Measurements from ENCODE around the gene MAPKAP1. TPM values are rescaled to one million over a fixed set of nuclear protein-coding genes. Genes with fewer than 3 reads are reported as not detected.

The MAPKAP1 gene
- total and polyA plus RNA-seq, 2 of the 13 experiments (the other 11 are each of a cell fraction or from before 2014, with no cell fraction given): 45.0 to 64.3 TPM

DNA sequence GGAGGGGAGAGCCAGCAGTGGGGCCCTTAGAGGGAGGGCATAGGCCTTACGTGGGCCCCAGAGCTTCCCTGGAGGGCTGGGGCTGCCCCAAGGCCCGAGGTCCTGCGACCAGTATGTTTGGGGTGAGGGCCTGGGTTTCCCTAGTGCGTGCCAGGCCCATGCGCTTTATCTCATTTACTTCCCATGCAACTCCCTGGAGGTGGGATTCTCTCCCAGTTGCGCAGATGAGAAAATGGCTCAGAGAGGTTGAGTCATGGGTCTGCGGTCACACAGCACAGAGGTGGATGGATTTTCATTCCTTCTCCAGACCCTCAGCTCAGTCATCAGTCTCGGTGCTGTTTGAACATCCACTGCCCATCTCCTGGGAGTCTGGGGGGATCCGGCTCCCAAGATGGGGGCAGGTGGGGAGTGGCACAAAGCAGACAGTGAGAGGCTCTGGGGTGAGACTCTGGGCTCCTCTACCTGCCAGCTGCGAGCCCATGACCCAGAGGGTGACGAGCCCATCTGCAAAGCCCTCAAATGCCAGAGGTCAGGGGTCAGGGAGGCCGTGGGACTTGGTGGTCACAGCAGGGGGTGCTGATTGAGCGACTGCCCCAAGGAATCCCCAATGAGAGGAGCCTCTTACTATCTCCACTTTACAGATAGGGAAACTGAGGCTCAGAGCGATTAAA lies 274.2 kb downstream of the MAPKAP1 start:
- Histone ChIP-seq H3K9me3 (ENCODE audit: low read length) (no peaks in the 10 kb centered on the region), H3K9ac (ENCODE audit: insufficient read depth, low read depth, low read length) (no peak overlapping the region), H3K4me1 (ENCODE audit: insufficient read depth, low read length) (peaks cover 24% of the 10 kb centered on the region), H3K27me3 (ENCODE audit: control insufficient read depth in 1 of 2, insufficient read depth in 2 of 2, low read length in 2 of 2) (peaks cover 0 to 8% of the 10 kb centered on the region in 2 experiments; a peak in 1 of 5 replicates), H3K27ac (ENCODE audit: extremely low read length, insufficient read depth, low read length) (no peak overlapping the region), H3K79me2 (ENCODE audit: insufficient read depth, low read length) (no peaks in the 10 kb centered on the region), H3K4me2 (ENCODE audit: low read depth, low read length) (no peak overlapping the region), H2AFZ (ENCODE audit: low read length) (no peak overlapping the region), H4K20me1 (ENCODE audit: insufficient read depth, low read length) (no peaks in the 10 kb centered on the region), H3K4me3 (replicated peaks in 1 of 3; ENCODE audit: insufficient read depth in 1 of 3, low read depth in 2 of 3, low read length in 3 of 3) (no peak overlapping the region), H3K36me3 (replicated peaks in 1 of 2; ENCODE audit: control insufficient read depth in 1 of 2, insufficient read depth in 2 of 2, low read length in 2 of 2) (no peaks in the 10 kb centered on the region)
- FAIRE-seq (no peak), DNase-seq (ENCODE audit: low spot score) (no peak), ATAC-seq (no peak)
- intact Hi-C loops (cut with micrococcal nuclease; ENCODE audit: unreplicated experiment) (loop anchor here (5.0 kb wide), 1 partner anchor 124 kb away; no protein-coding TSS in a partner anchor), in situ Hi-C loops (cut with HindIII; ENCODE audit: extremely low pct_ligation_motif_present, low pct_unique_long_range_greater_than_20kb) (no loop called here)
- CTCF ChIA-PET (ENCODE audit: low intra/inter-chr PET ratio, low total read pairs): no interaction called here
- BruUV-seq (replicated peaks): no TSS peak
- POLR2A ChIA-PET: no interaction called here
- TF ChIP-seq ARNTL (CRISPR knock-in tag; IDR thresholded peaks at IDR 0.05) (no peak), ZNF30 (CRISPR knock-in tag; IDR thresholded peaks at IDR 0.05) (no peak), HOXA7 (CRISPR knock-in tag; IDR thresholded peaks at IDR 0.05) (no peak), AHR (CRISPR knock-in tag; IDR thresholded peaks at IDR 0.05) (no peak), NCOA2 (CRISPR knock-in tag; IDR thresholded peaks at IDR 0.05) (no peak), ZMYM3 (CRISPR knock-in tag; IDR thresholded peaks at IDR 0.05) (peak; percentile 52; the same call in 1 of the 2 replicates), CBX5 (CRISPR knock-in tag; IDR thresholded peaks at IDR 0.05; ENCODE audit: borderline replicate concordance) (no peak), DNMT1 (CRISPR knock-in tag; IDR thresholded peaks at IDR 0.05) (no peak), ZNF768 (CRISPR knock-in tag; IDR thresholded peaks at IDR 0.05) (peak; percentile 97), NFRKB (IDR thresholded peaks at IDR 0.05) (no peak)
- TF ChIP-seq, protein P1, sequence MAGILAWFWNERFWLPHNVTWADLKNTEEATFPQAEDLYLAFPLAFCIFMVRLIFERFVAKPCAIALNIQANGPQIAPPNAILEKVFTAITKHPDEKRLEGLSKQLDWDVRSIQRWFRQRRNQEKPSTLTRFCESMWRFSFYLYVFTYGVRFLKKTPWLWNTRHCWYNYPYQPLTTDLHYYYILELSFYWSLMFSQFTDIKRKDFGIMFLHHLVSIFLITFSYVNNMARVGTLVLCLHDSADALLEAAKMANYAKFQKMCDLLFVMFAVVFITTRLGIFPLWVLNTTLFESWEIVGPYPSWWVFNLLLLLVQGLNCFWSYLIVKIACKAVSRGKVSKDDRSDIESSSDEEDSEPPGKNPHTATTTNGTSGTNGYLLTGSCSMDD (CRISPR knock-in tag; IDR thresholded peaks at IDR 0.05): no peak
- WGBS (ENCODE audit: low lambda C conversion rate): 62% methylated on average over 9 of the region's 14 CpGs

Data from HepG2 (cell line).